Suprapubic skin (tissue), 4 donors: Measurements from ENCODE around the gene COL18A1. TPM values are rescaled to one million over a fixed set of nuclear protein-coding genes. Genes with fewer than 3 reads are reported as not detected.

Experiments
- DNase-seq, 2 donors: peaks; one replicate each; pipeline ENCODE4 v3.0.0-alpha.2; 2019; ENCODE audit warnings: low spot score in 2 of 2
- H3K27ac ChIP-seq: fragments of 200-600 bp; sonication (generic); one replicate; pipeline ENCODE4 v1.5.1; 2019
- H3K27me3 ChIP-seq: fragments of 200-600 bp; sonication (generic); one replicate; pipeline ENCODE4 v1.5.1; 2019
- H3K36me3 ChIP-seq: fragments of 200-600 bp; sonication (generic); one replicate; pipeline ENCODE4 v1.5.1; 2019
- H3K4me1 ChIP-seq: fragments of 200-600 bp; sonication (generic); one replicate; pipeline ENCODE4 v1.5.1; 2019
- H3K4me3 ChIP-seq: fragments of 200-600 bp; sonication (generic); one replicate; pipeline ENCODE4 v1.5.1; 2019; ENCODE audit warnings: mild to moderate bottlenecking
- H3K9me3 ChIP-seq: fragments of 200-600 bp; sonication (generic); one replicate; pipeline ENCODE4 v1.5.1; 2019
- CTCF ChIP-seq, 2 donors: fragments of 200-600 bp in 1 of 2; fragments of 450-650 bp in 1 of 2; sonication (generic) in 1 of 2; IDR thresholded peaks; one replicate each; pipeline ENCODE4 v1.5.1; 2016 to 2019; ENCODE audit warnings: antibody characterized with exemption in 2 of 2, mild to moderate bottlenecking in 1 of 2, moderate library complexity in 1 of 2
- EP300 ChIP-seq: sonication (generic); formaldehyde crosslinking; IDR thresholded peaks from one replicate; pipeline ENCODE4 v1.6.1; 2017; ENCODE audit warnings: antibody characterized with exemption
- POLR2A ChIP-seq, 2 donors: fragments of 450-650 bp; IDR thresholded peaks; one replicate each; pipeline ENCODE4 v1.6.1; 2017; ENCODE audit warnings: antibody characterized with exemption in 2 of 2, mild to moderate bottlenecking in 2 of 2, moderate library complexity in 2 of 2
- POLR2AphosphoS5 ChIP-seq, 3 donors: sonication (generic); formaldehyde crosslinking; IDR thresholded peaks; one replicate each; pipeline ENCODE4 v1.6.1; 2017; ENCODE audit warnings: antibody characterized with exemption in 3 of 3
- WGBS: methylation state at CpG from one replicate; pipeline ENCODE4 v1.1.5; 2018; 5-methylcytosine and 5-hydroxymethylcytosine counted together
- total RNA-seq, 4 donors: library from RNA; depleted of rRNA; stranded (reverse); fragments of >200 nt; gene quantifications; one replicate each; pipeline ENCODE4 v1.1.0, GENCODE V29; 2016

COL18A1 gene
- total RNA-seq, 4 donors from 2014 or later, result 71.9 to 157 (median 101) TPM

- peak in 1 of 2 donors; percentile 36 for DNase-seq
- TF ChIP-seq POLR2A (IDR thresholded peaks at IDR 0.05) (no peak), CTCF (IDR thresholded peaks at IDR 0.05) (no peak), POLR2AphosphoS5 (IDR thresholded peaks at IDR 0.05) (no peak), EP300 (no peak)
- Histone ChIP-seq H3K4me1 (no peaks in the 10 kb centered on the region), H3K9me3 (no peaks in the 10 kb centered on the region), H3K4me3 (no peak overlapping the region), H3K36me3 (peaks cover 49% of the 10 kb centered on the region), H3K27ac (no peak overlapping the region), H3K27me3 (no peaks in the 10 kb centered on the region)
- WGBS, result 80% methylated on average over 9 of the region's 9 CpGs
Measured at GRCh38 chr21:45507523-45507875, 102.5 kb downstream of the COL18A1 start.

- Histone ChIP-seq H3K4me1 (no peaks in the 10 kb centered on the region), H3K36me3 (peaks cover 54% of the 10 kb centered on the region), H3K4me3 (no peak overlapping the region), H3K27me3 (no peaks in the 10 kb centered on the region), H3K9me3 (no peaks in the 10 kb centered on the region), H3K27ac (no peak overlapping the region)
- peak; percentile 35 to 58 for DNase-seq
- no peak for TF ChIP-seq POLR2A (IDR thresholded peaks at IDR 0.05)
- TF ChIP-seq EP300, result no peak
- no peak for TF ChIP-seq POLR2AphosphoS5 (IDR thresholded peaks at IDR 0.05)
- TF ChIP-seq CTCF (IDR thresholded peaks at IDR 0.05), result no peak
- WGBS, result over 99% methylated on average over 3 of the region's 3 CpGs
Measured at GRCh38 chr21:45507888-45508508, 103.0 kb downstream of the COL18A1 start.

GRCh38 chr21:45508607-45509565, 103.9 kb downstream of the COL18A1 start:
- Histone ChIP-seq H3K4me1 (no peaks in the 10 kb centered on the region), H3K36me3 (peaks cover 60% of the 10 kb centered on the region)
- peak; percentile 57 to 74 for DNase-seq

GRCh38 chr21:45509566-45510465, 104.9 kb downstream of the COL18A1 start:
- Histone ChIP-seq H3K27ac (no peak overlapping the region), H3K27me3 (no peaks in the 10 kb centered on the region), H3K4me3 (no peak overlapping the region), H3K36me3 (peaks cover 53% of the 10 kb centered on the region), H3K4me1 (no peaks in the 10 kb centered on the region), H3K9me3 (no peaks in the 10 kb centered on the region)
- 97% methylated on average over 17 of the region's 61 CpGs for WGBS
- no peak for TF ChIP-seq CTCF (IDR thresholded peaks at IDR 0.05)
- TF ChIP-seq EP300, result no peak
- no peak for TF ChIP-seq POLR2A (IDR thresholded peaks at IDR 0.05)
- no peak for TF ChIP-seq POLR2AphosphoS5 (IDR thresholded peaks at IDR 0.05)
- DNase-seq, result peak; percentile 48 to 79

More at GRCh38 chr21:45508607-45509565, 103.9 kb downstream of the COL18A1 start:
- TF ChIP-seq POLR2AphosphoS5 (IDR thresholded peaks at IDR 0.05), result no peak
- no peak for TF ChIP-seq EP300
- no peak for TF ChIP-seq POLR2A (IDR thresholded peaks at IDR 0.05)
- no peak for TF ChIP-seq CTCF (IDR thresholded peaks at IDR 0.05)
- no peaks in the 10 kb centered on the region for H3K27me3 ChIP-seq
- H3K9me3 ChIP-seq, result no peaks in the 10 kb centered on the region
- no peak overlapping the region for H3K27ac ChIP-seq
- no peak overlapping the region for H3K4me3 ChIP-seq
- 75% methylated on average over 12 of the region's 42 CpGs for WGBS
